Urinary bladder (tissue), 4 donors: ENCODE measurements around the gene ASIC3. TPM values are rescaled to one million over a fixed set of nuclear protein-coding genes. Genes with fewer than 3 reads are reported as not detected.

Experiments
- DNase-seq: peaks from one replicate; pipeline ENCODE4 v3.0.0-alpha.2; 2015; ENCODE audit errors: extremely low spot score
- H3K27ac ChIP-seq: one replicate; pipeline ENCODE4 v1.5.1; 2013; ENCODE audit warnings: low read depth, mild to moderate bottlenecking, moderate library complexity
- H3K36me3 ChIP-seq: one replicate; pipeline ENCODE4 v1.6.1; 2013; ENCODE audit warnings: mild to moderate bottlenecking, moderate library complexity; ENCODE audit not compliant: insufficient read depth
- H3K4me1 ChIP-seq: one replicate; pipeline ENCODE4 v1.6.1; 2013; ENCODE audit warnings: mild to moderate bottlenecking, moderate library complexity; ENCODE audit not compliant: insufficient read depth
- H3K4me3 ChIP-seq: one replicate; pipeline ENCODE4 v1.5.1; 2013; ENCODE audit warnings: low read depth, low read length
- WGBS: extraction: QIAGEN DNeasy Blood & Tissue Kit; methylation state at CpG from one replicate; pipeline ENCODE4 v1.1.7; 2013; 5-methylcytosine and 5-hydroxymethylcytosine counted together
- polyA plus RNA-seq: library from polyadenylated mRNA; stranded (reverse); fragments of 200-250 nt; gene quantifications from one replicate; pipeline ENCODE4 v1.2.3, GENCODE V29; 2013
- total RNA-seq: library from RNA; depleted of rRNA; stranded (reverse); fragments of >200 nt; gene quantifications from one replicate; pipeline ENCODE4 v1.2.3, GENCODE V29; 2014
- donor health status: healthy with polysubstance abuse.
- donor health status: healthy.

ASIC3 gene
- total RNA-seq (1.1 TPM), polyA plus RNA-seq (2.0 TPM)

- WGBS, result 69% methylated on average over 22 of the region's 22 CpGs
Observed at GRCh38 chr7:151047976-151048815, at the start of gene ASIC3. TSS of gene ASIC3 (plus strand) at chr7:151048531. CDS start at chr7:151048886, 355 bp downstream.

DNA sequence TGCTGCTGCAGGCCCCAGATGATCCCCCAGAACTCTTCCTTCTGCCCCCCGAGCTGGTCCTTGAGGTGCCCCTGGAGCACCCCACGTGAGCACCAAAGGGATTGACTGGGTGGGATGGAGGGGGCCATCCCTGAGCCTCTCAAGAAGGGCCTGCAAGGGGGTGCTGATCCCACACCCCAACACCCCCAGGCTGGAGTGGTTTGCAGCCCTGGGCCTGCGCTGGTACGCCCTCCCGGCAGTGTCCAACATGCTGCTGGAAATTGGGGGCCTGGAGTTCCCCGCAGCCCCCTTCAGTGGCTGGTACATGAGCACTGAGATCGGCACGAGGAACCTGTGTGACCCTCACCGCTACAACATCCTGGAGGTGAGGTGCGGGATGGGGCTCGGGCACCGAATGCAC is 49.3 kb upstream of the ASIC3 start:
- H3K36me3 ChIP-seq, result no peaks in the 10 kb centered on the region
- no peaks in the 10 kb centered on the region for H3K4me1 ChIP-seq
- no peak overlapping the region for H3K27ac ChIP-seq
- no peak overlapping the region for H3K4me3 ChIP-seq
- 92% methylated on average over 12 of the region's 12 CpGs for WGBS
- no peak for DNase-seq

More at GRCh38 chr7:151047976-151048815, at the start of gene ASIC3:
- DNase-seq, result no peak
- H3K4me3 ChIP-seq, result no peak within 1 kb of the TSS
- H3K4me1 ChIP-seq, result peaks cover 1% of the 10 kb centered on the region
- H3K27ac ChIP-seq, result no peak within 1 kb of the TSS
- H3K36me3 ChIP-seq, result no peaks in the 10 kb centered on the region

DNA sequence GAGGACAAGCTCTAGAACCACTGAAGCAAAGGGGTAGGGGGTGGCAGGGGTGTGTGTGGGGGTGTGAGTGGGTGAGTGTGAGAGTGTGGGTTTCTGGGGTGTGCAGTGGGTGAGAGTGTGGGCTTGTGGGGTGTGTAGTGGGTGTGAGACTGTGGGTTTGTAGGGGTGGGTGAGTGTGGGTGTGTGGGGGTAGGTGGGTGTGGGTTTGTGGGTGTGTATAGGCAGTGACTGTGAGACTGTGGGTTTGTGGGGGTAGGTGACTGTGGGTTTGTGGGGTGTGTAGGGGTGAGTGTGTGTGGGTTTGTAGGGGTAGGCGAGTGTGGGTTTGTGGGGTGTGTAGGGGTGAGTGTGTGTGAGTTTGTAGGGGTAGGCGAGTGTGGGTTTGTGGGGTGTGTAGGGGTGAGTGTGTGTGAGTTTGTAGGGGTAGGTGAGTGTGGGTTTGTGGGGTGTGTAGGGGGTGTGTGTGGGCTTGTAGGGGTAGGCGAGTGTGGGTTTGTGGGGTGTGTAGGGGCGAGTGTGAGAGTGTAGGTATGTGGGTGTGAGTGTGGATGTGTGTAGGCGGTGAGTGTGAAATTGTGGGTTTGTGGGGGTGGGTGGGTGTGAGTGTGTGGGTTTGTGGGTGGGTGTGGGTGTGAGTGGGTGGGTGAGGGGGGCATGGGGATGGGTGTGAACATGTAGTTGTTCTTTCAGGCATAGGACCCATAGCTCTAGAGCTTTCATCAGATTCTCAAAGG is 48.7 kb upstream of the ASIC3 start:
- Histone ChIP-seq H3K4me3 (no peak overlapping the region), H3K27ac (no peak overlapping the region), H3K4me1 (no peaks in the 10 kb centered on the region), H3K36me3 (no peaks in the 10 kb centered on the region)
- 92% methylated on average over 5 of the region's 5 CpGs for WGBS
- no peak for DNase-seq

DNA sequence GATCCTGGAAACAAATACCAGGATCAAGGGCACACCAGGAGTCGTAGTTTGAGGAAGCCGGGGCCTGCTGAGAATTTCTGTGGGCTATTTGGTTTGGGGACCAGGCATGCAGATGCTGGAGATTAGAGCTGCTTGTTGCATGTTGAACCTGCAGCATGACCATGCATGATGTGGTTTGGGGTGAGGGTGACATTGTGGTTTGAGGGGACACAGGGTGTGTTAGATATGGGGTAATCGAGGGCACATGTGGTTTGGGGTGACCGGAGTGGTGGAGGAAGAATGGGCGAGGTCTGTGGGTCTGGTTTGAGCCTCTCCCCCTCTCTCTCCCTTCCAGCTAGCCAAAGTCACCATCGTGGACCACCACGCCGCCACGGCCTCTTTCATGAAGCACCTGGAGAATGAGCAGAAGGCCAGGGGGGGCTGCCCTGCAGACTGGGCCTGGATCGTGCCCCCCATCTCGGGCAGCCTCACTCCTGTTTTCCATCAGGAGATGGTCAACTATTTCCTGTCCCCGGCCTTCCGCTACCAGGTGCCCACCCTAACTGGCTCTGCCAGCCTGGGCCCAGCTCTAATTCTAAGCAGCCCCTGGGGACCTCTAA is 47.3 kb upstream of the ASIC3 start:
- 92% methylated on average over 13 of the region's 13 CpGs for WGBS
- Histone ChIP-seq H3K36me3 (no peaks in the 10 kb centered on the region), H3K4me3 (no peak overlapping the region), H3K27ac (no peak overlapping the region), H3K4me1 (no peaks in the 10 kb centered on the region)
- no peak for DNase-seq

- DNase-seq, result no peak
- Histone ChIP-seq H3K4me3 (no peak overlapping the region), H3K36me3 (no peaks in the 10 kb centered on the region), H3K4me1 (no peaks in the 10 kb centered on the region), H3K27ac (no peak overlapping the region)
- 96% methylated on average over 16 of the region's 16 CpGs for WGBS
Observed at GRCh38 chr7:151001546-151001945, 46.8 kb upstream of the ASIC3 start.

DNA sequence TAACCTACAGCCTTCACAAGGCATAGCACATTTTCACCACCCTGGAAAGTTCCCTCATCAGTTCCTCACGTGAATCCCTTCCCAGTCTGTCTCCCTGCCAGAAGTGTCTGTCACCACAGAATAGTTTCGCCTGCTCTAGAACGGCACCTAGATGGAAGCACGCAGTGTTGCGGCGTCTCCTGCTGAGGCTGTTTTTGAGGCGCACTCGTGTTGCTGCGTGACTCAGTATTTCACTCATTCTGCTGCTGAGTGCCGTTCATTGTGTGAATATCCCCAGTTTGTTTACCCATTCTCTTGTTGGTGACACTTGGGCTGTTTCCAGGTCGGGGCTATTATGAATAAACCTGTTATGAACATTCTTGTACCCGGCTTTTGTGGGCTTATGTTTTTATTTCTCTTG is 44.8 kb upstream of the ASIC3 start:
- H3K4me3 ChIP-seq, result no peak overlapping the region
- no peaks in the 10 kb centered on the region for H3K4me1 ChIP-seq
- H3K27ac ChIP-seq, result no peak overlapping the region
- WGBS, result 72% methylated on average over 12 of the region's 12 CpGs
- H3K36me3 ChIP-seq, result no peaks in the 10 kb centered on the region
- no peak for DNase-seq

DNA sequence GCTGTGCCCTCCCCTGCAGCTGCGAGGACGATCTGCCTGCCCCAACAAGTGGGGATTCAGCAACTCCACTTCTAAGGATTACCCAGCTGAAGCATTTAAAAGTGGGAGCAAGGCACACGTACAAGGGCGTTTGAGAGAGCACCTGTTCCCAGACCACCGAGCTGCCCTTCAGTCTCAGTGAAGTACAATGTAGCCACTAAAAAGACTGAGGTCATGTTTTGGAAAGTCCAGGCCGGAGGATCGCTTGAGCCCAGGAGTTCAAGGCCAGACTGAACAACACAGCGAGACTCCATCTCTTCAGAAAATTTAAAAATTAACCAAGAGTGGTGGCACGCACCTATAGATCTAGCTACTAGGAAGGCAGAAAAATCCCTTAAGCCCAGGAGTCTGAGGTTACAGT is 42.8 kb upstream of the ASIC3 start:
- no peak for DNase-seq
- Histone ChIP-seq H3K36me3 (no peaks in the 10 kb centered on the region), H3K27ac (no peak overlapping the region), H3K4me3 (no peak overlapping the region), H3K4me1 (no peaks in the 10 kb centered on the region)
- WGBS, result 70% methylated on average over 9 of the region's 9 CpGs

DNA sequence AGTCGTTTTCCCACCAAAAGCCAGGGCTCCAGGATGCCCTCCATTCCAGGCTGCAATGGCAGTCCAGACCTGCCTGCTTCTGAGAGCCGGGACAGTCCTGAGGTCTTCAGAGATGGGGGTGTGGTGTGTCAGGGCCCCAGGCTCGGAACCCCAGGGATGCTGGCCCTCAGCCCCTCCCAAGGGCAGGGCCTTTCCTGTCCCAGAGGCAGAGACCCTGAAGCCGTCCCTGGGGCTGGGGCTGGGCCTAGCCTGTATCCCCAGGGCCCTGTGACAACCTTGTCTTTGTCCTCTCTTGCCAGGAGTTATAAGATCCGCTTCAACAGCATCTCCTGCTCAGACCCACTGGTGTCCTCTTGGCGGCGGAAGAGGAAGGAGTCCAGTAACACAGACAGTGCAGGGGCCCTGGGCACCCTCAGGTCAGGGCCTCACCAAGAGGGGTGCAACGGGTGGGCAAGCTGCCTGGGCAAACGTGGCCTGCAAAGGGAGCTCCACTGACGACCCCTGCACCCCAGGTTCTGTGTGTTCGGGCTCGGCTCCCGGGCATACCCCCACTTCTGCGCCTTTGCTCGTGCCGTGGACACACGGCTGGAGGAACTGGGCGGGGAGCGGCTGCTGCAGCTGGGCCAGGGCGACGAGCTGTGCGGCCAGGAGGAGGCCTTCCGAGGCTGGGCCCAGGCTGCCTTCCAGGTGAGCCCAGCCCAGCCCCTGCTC is 41.6 kb upstream of the ASIC3 start:
- no peak overlapping the region for H3K27ac ChIP-seq
- 88% methylated on average over 23 of the region's 23 CpGs for WGBS
- no peak for DNase-seq

GRCh38 chr7:151007469-151007898 is 40.8 kb upstream of the ASIC3 start:
- Histone ChIP-seq H3K4me3 (no peak overlapping the region), H3K4me1 (no peaks in the 10 kb centered on the region), H3K36me3 (no peaks in the 10 kb centered on the region), H3K27ac (no peak overlapping the region)
- WGBS, result 72% methylated on average over 7 of the region's 7 CpGs
- DNase-seq, result no peak

More for the DNA sequence above, 41.6 kb upstream of the ASIC3 start:
- Histone ChIP-seq H3K4me3 (no peak overlapping the region), H3K4me1 (no peaks in the 10 kb centered on the region), H3K36me3 (no peaks in the 10 kb centered on the region)

DNA sequence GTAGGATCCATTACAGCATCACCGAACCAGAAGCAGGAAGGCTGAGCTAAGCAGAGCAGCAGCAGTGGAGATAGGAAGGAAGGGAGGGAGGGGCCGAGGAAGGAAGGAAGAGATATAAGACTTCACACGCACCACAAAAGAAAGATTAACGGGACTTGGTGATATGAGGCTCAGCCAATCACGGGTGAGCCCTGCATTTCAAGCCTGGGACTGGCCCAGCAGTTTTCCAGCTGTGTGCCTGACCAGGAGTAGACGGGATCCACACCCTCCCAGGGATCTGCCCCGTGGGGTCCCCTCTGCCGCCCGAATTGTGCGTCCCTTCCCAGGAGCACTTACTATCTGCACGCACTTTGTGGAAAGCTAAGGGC is 40.2 kb upstream of the ASIC3 start:
- Histone ChIP-seq H3K27ac (no peak overlapping the region), H3K4me1 (no peaks in the 10 kb centered on the region), H3K36me3 (no peaks in the 10 kb centered on the region), H3K4me3 (peak overlapping the region; percentile 8)
- WGBS, result 29% methylated on average over 11 of the region's 11 CpGs
- DNase-seq, result no peak

- Histone ChIP-seq H3K4me1 (no peaks in the 10 kb centered on the region), H3K27ac (no peak overlapping the region), H3K4me3 (peak overlapping the region; percentile 8), H3K36me3 (no peaks in the 10 kb centered on the region)
- DNase-seq, result no peak
- WGBS, result 40% methylated on average over 40 of the region's 40 CpGs
Observed at GRCh38 chr7:151008511-151009323, 39.6 kb upstream of the ASIC3 start.

DNA sequence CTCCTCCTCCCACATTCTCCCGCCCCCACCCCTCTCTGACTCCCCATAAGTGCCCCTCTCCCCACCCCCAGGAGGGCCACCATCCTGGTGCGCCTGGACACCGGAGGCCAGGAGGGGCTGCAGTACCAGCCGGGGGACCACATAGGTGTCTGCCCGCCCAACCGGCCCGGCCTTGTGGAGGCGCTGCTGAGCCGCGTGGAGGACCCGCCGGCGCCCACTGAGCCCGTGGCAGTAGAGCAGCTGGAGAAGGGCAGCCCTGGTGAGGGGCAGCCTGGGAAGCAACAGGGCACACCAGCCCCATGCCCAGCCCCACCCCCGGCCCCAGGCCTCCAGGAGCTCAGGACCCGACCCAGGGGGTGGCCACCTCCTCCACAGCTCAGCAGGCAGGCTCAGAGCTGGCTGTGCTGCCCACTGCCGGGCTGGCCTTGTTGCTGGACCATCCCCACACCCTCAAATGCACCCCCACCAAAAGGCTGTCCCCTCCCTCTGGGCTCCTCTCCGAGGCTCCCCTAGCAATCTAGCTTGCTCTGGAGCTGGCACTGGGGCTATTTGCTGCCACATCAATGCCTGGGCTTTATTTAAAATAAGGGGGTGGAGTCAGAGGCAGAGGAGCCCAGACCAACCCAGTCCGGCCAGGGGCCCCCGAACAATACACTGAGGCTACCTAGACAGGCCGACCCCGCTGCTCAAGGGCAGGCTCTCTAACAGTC is 38.8 kb upstream of the ASIC3 start:
- 64% methylated on average over 22 of the region's 22 CpGs for WGBS
- Histone ChIP-seq H3K36me3 (no peaks in the 10 kb centered on the region), H3K4me1 (no peaks in the 10 kb centered on the region), H3K4me3 (no peak overlapping the region), H3K27ac (peak overlapping the region; percentile 12)
- no peak for DNase-seq
